Measurements from ENCODE around the gene RPS21. TPM values are rescaled to one million over a fixed set of nuclear protein-coding genes. Genes with fewer than 3 reads are reported as not detected.

RPS21 gene
- total RNA-seq, 1 donor from 2014 or later: 1,160 TPM

DNA sequence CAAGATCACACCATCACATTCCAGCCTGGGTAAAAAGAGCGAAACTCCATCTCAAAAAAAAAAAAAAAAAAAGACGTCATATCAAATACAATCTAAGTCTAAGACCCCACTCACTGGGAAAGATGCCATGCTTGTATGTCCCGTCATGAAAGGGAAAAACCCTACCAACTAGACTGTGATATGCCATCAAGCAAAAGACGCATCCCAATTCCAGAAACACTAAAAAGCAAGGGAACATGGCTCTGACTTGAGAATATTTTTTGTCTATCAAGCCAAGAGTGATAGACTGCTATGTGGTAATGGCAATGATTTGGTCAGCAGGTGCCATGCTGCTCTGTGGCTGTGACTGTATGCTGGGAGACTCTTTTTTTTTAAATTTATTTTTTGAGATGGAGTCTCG, 42.8 kb upstream of the RPS21 start:
- DNase-seq (ENCODE audit: low spot score, unreplicated experiment): no peak
- peaks cover 4% of the 10 kb centered on the region for H3K9me3 Mint-ChIP-seq (ENCODE audit: low read depth)
- H3K4me3 Mint-ChIP-seq (ENCODE audit: low read depth): no peak overlapping the region
- no peaks in the 10 kb centered on the region for H3K27me3 Mint-ChIP-seq
- H3K36me3 Mint-ChIP-seq (ENCODE audit: insufficient read depth): peaks cover 40% of the 10 kb centered on the region
- no peak overlapping the region for H3K27ac Mint-ChIP-seq
- H3K4me1 Mint-ChIP-seq (ENCODE audit: low read depth): no peaks in the 10 kb centered on the region
- TF ChIP-seq, protein P1, sequence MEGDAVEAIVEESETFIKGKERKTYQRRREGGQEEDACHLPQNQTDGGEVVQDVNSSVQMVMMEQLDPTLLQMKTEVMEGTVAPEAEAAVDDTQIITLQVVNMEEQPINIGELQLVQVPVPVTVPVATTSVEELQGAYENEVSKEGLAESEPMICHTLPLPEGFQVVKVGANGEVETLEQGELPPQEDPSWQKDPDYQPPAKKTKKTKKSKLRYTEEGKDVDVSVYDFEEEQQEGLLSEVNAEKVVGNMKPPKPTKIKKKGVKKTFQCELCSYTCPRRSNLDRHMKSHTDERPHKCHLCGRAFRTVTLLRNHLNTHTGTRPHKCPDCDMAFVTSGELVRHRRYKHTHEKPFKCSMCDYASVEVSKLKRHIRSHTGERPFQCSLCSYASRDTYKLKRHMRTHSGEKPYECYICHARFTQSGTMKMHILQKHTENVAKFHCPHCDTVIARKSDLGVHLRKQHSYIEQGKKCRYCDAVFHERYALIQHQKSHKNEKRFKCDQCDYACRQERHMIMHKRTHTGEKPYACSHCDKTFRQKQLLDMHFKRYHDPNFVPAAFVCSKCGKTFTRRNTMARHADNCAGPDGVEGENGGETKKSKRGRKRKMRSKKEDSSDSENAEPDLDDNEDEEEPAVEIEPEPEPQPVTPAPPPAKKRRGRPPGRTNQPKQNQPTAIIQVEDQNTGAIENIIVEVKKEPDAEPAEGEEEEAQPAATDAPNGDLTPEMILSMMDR (IDR thresholded peaks at IDR 0.05; ENCODE audit: unreplicated experiment): no peak

DNA sequence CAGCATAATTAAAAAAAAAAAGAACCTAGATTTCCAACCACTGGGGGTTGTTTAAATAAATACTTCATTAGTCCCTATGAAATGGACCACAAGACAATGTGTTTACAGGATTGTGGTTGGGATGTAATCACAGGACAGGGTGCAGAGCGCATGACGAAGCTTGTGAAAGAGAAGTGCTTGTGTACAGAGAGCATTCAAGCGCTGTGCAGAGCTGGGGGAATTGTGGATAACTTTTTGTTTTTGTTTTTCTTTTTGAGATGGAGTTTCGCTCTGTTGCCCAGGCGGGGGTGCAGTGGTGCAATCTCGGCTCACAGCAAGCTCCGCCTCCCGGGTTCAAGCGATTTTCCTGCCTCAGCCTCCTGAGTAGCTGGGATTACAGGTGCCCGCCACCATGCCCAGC, 42.1 kb upstream of the RPS21 start:
- DNase-seq (ENCODE audit: low spot score, unreplicated experiment): no peak
- Mint-ChIP-seq H3K9me3 (ENCODE audit: low read depth) (peaks cover 8% of the 10 kb centered on the region), H3K27ac (no peak overlapping the region), H3K4me1 (ENCODE audit: low read depth) (no peaks in the 10 kb centered on the region), H3K4me3 (ENCODE audit: low read depth) (no peak overlapping the region), H3K27me3 (no peaks in the 10 kb centered on the region), H3K36me3 (ENCODE audit: insufficient read depth) (peaks cover 40% of the 10 kb centered on the region)
- TF ChIP-seq, protein P1 (IDR thresholded peaks at IDR 0.05; ENCODE audit: unreplicated experiment): no peak

DNA sequence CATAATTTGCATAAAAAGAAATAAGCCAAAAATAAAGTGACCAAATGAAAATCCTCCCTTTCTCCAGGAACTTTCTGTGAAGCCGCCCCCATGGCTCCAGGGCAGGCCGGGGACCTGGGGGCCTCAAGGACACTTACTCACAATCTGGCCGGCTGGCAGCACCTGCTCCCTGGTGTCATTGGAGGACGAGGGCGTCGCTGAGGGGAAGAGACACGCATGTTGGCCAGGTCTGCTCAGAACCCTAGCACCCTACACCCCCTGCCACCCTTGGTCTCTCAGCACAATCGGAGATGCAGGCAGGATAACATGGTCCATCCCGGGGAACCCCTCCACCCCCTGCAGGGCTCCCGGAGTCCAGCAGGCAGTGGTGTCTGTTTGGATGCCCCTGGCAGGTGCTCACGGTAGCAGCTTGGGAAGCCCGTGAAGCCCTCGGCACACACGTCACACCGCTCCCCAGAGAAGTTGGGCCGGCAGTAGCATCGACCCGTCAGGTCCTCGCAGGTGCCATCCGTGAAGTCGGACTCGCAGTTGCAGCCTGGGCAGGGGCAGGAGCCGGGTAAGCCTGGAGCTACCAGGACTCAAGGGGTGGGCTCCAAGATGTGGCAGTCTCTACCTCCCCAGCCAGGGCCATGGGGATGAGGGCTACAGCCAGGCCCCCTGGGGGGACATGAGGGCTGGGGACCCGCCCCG, 41.1 kb upstream of the RPS21 start:
- Mint-ChIP-seq H3K27ac (no peak overlapping the region), H3K4me3 (ENCODE audit: low read depth) (no peak overlapping the region), H3K36me3 (ENCODE audit: insufficient read depth) (peaks cover 38% of the 10 kb centered on the region), H3K9me3 (ENCODE audit: low read depth) (peaks cover 8% of the 10 kb centered on the region), H3K4me1 (ENCODE audit: low read depth) (no peaks in the 10 kb centered on the region), H3K27me3 (no peaks in the 10 kb centered on the region)
- TF ChIP-seq, protein P1 (IDR thresholded peaks at IDR 0.05; ENCODE audit: unreplicated experiment): no peak
- DNase-seq (ENCODE audit: low spot score, unreplicated experiment): no peak

DNA sequence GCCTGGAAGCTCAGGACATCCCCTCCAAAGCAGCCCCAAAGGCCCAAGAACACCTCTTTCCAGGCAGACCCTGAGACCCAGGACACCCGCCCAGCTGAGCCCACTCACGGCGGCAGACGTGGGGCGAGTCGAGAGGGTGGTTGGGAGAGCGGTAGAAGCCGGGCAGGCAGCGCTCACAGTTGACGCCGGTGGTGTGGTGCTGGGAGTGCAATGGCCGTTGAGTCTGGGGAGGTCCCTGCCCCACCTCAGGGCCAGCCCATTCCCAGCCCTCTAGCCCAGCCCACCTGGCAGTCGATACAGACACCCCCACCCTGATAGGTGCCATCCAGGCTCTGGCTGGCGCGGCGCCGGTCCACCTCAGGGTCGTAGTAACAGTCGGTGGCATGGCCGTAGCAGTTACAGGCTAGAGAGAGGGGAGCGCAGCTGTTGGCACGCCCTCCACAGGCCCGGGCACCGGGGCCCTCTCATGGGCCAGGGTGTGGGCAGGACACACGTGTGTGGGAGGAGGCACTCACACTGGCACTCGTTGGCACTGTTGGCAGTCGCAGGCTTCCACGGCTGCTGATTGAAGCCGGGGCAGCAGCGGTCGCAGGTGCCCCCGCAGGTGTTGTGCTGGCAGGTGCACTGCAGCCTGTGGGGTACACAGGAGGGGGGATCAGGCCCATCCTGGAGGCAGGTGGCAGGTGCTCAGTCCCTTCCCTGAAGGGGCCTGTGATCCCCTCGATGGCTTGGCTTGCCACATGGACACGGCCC, 40.3 kb upstream of the RPS21 start:
- DNase-seq (ENCODE audit: low spot score, unreplicated experiment): no peak
- Mint-ChIP-seq H3K4me1 (ENCODE audit: low read depth) (no peaks in the 10 kb centered on the region), H3K36me3 (ENCODE audit: insufficient read depth) (peaks cover 33% of the 10 kb centered on the region), H3K27ac (no peak overlapping the region), H3K4me3 (ENCODE audit: low read depth) (no peak overlapping the region), H3K27me3 (no peaks in the 10 kb centered on the region), H3K9me3 (ENCODE audit: low read depth) (peaks cover 8% of the 10 kb centered on the region)
- TF ChIP-seq, protein P1 (IDR thresholded peaks at IDR 0.05; ENCODE audit: unreplicated experiment): no peak

DNA sequence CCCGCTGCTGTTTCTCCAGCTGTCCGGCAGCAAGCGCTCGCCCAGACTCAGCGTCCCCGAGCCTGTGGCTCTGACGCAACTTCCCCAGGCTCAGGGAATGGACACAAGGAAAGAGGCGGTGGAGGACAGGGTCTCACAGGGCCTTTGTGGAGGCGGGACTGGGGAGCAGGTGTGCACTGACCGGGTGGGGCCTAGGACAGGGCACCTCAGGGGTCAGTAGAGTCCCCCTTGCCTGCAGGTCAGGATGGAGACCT, 39.8 kb upstream of the RPS21 start:
- TF ChIP-seq, protein P1 (IDR thresholded peaks at IDR 0.05; ENCODE audit: unreplicated experiment): no peak
- Mint-ChIP-seq H3K27me3 (no peaks in the 10 kb centered on the region), H3K27ac (no peak overlapping the region), H3K4me3 (ENCODE audit: low read depth) (no peak overlapping the region), H3K36me3 (ENCODE audit: insufficient read depth) (peaks cover 30% of the 10 kb centered on the region), H3K4me1 (ENCODE audit: low read depth) (no peaks in the 10 kb centered on the region), H3K9me3 (ENCODE audit: low read depth) (peaks cover 8% of the 10 kb centered on the region)
- no peak for DNase-seq (ENCODE audit: low spot score, unreplicated experiment)

Data from progenitor cell of endocrine pancreas (in vitro differentiated cells).